Measurements from ENCODE around the gene PROC.

PROC gene

DNA sequence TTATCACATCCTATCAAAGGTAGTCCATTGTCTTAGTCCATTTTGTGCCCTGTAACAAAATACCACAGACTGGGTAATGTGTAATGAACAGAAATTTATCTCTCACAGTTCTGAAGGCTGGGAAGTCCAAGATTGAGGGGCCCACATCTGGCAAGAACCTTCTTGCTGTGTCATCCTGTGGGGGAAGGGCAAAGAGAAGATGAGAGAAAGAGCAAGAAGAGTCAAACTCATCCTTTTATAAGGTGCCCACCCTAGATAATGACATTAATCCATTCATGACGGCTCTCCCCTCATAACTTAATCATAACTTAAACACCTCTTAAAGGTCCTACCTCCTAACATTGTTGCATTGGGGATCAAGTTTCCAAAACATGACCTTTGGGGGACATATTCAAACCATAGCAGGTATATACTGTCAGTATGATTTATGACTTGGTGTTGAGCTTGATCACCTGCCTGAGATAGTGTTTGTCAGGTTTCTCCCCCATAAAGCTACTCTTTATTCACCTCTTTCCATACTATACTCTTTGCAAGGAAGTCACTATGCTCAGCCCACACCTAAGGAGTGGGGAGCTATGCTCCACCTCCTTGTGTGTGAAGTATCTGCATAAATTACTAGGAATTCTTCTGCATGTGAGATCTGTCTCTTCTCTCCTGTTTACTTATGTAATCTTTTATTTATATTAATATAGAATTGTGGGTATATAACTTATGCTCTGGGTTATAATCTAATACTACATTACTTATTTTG lies 25.2 kb upstream of the PROC start:
- TF ChIP-seq, protein P1, sequence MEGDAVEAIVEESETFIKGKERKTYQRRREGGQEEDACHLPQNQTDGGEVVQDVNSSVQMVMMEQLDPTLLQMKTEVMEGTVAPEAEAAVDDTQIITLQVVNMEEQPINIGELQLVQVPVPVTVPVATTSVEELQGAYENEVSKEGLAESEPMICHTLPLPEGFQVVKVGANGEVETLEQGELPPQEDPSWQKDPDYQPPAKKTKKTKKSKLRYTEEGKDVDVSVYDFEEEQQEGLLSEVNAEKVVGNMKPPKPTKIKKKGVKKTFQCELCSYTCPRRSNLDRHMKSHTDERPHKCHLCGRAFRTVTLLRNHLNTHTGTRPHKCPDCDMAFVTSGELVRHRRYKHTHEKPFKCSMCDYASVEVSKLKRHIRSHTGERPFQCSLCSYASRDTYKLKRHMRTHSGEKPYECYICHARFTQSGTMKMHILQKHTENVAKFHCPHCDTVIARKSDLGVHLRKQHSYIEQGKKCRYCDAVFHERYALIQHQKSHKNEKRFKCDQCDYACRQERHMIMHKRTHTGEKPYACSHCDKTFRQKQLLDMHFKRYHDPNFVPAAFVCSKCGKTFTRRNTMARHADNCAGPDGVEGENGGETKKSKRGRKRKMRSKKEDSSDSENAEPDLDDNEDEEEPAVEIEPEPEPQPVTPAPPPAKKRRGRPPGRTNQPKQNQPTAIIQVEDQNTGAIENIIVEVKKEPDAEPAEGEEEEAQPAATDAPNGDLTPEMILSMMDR (IDR thresholded peaks at IDR 0.05; ENCODE audit: low read depth, low read length, missing control alignments), result no peak

GRCh38 chr2:127394492-127394891 lies 23.7 kb upstream of the PROC start:
- no peak for DNase-seq (ENCODE audit: extremely low read depth, low read depth)

More for the DNA sequence above, 25.2 kb upstream of the PROC start:
- no peak overlapping the region for H3K4me3 ChIP-seq (replicated peaks; ENCODE audit: low read depth, low read length)
- no peak for DNase-seq (ENCODE audit: extremely low read depth, low read depth)

GRCh38 chr2:127397568-127398238 lies 20.5 kb upstream of the PROC start:
- DNase-seq (ENCODE audit: extremely low read depth, low read depth), result no peak
- TF ChIP-seq, protein P1 (IDR thresholded peaks at IDR 0.05; ENCODE audit: low read depth, low read length, missing control alignments), result no peak
- H3K4me3 ChIP-seq (replicated peaks; ENCODE audit: low read depth, low read length), result no peak overlapping the region

More at GRCh38 chr2:127394492-127394891, 23.7 kb upstream of the PROC start:
- TF ChIP-seq, protein P1 (IDR thresholded peaks at IDR 0.05; ENCODE audit: low read depth, low read length, missing control alignments), result no peak
- no peak overlapping the region for H3K4me3 ChIP-seq (replicated peaks; ENCODE audit: low read depth, low read length)

- peak; percentile 81 for DNase-seq (ENCODE audit: extremely low read depth, low read depth)
These were observed 20.0 kb upstream of the PROC start for GRCh38 chr2:127398239-127398590.

GRCh38 chr2:127400533-127400896 lies 17.7 kb upstream of the PROC start:
- H3K4me3 ChIP-seq (replicated peaks; ENCODE audit: low read depth, low read length), result no peak overlapping the region
- no peak for DNase-seq (ENCODE audit: extremely low read depth, low read depth)
- TF ChIP-seq, protein P1 (IDR thresholded peaks at IDR 0.05; ENCODE audit: low read depth, low read length, missing control alignments), result no peak

More at GRCh38 chr2:127398239-127398590, 20.0 kb upstream of the PROC start:
- TF ChIP-seq, protein P1 (IDR thresholded peaks at IDR 0.05; ENCODE audit: low read depth, low read length, missing control alignments), result no peak
- no peak overlapping the region for H3K4me3 ChIP-seq (replicated peaks; ENCODE audit: low read depth, low read length)

GRCh38 chr2:127400897-127401756 lies 17.1 kb upstream of the PROC start:
- DNase-seq (ENCODE audit: extremely low read depth, low read depth), result no peak
- TF ChIP-seq, protein P1 (IDR thresholded peaks at IDR 0.05; ENCODE audit: low read depth, low read length, missing control alignments), result no peak
- H3K4me3 ChIP-seq (replicated peaks; ENCODE audit: low read depth, low read length), result no peak overlapping the region
